HG02870 (cell line): ENCODE measurements around the gene ST6GALNAC5.
"Not testable (repeated sequence)": the region's sequence is repeated elsewhere in the genome, so short reads cannot be mapped to it uniquely, and the experiment has no call there.

Experiments
- ATAC-seq: cut with Tn5 transposase; IDR thresholded peaks from one replicate; pipeline ENCODE4 v1.9.1; 2021; ENCODE audit warnings: mild to moderate bottlenecking, moderate library complexity; ENCODE audit not compliant: unreplicated experiment

ST6GALNAC5 gene

GRCh38 chr1:76867342-76868130 is at the start of gene ST6GALNAC5:
Gene ST6GALNAC5, plus strand, starts transcription at chr1:76867480.
- no peak for ATAC-seq

- no peak for ATAC-seq
Measured at GRCh38 chr1:76820028-76820427, 47.3 kb upstream of the ST6GALNAC5 start.

GRCh38 chr1:76822961-76823360 is 44.3 kb upstream of the ST6GALNAC5 start:
- not testable (repeated sequence) for ATAC-seq

- no peak for ATAC-seq
Measured at GRCh38 chr1:76824106-76824505, 43.2 kb upstream of the ST6GALNAC5 start.

- no peak for ATAC-seq
Measured at GRCh38 chr1:76826072-76826845, 41.0 kb upstream of the ST6GALNAC5 start.

- ATAC-seq: no peak
Measured at GRCh38 chr1:76827066-76827465, 40.2 kb upstream of the ST6GALNAC5 start.

GRCh38 chr1:76830373-76830772 is 36.9 kb upstream of the ST6GALNAC5 start:
- peak; percentile 84 for ATAC-seq

- no peak for ATAC-seq
Measured at GRCh38 chr1:76832521-76832920, 34.8 kb upstream of the ST6GALNAC5 start.

GRCh38 chr1:76833151-76833550 is 34.1 kb upstream of the ST6GALNAC5 start:
- no peak for ATAC-seq

GRCh38 chr1:76833856-76834255 is 33.4 kb upstream of the ST6GALNAC5 start:
- no peak for ATAC-seq

GRCh38 chr1:76835203-76835602 is 32.1 kb upstream of the ST6GALNAC5 start:
- ATAC-seq: no peak

GRCh38 chr1:76840278-76840677 is 27.0 kb upstream of the ST6GALNAC5 start:
- ATAC-seq: no peak

GRCh38 chr1:76841460-76841859 is 25.8 kb upstream of the ST6GALNAC5 start:
- no peak for ATAC-seq

- ATAC-seq: peak; percentile 66
Measured at GRCh38 chr1:76843821-76844464, 23.3 kb upstream of the ST6GALNAC5 start.

- ATAC-seq: no peak
Measured at GRCh38 chr1:76854255-76854654, 13.0 kb upstream of the ST6GALNAC5 start.

GRCh38 chr1:76856104-76856503 is 11.2 kb upstream of the ST6GALNAC5 start:
- no peak for ATAC-seq

- ATAC-seq: no peak
Measured at GRCh38 chr1:76857138-76857537, 10.1 kb upstream of the ST6GALNAC5 start.

GRCh38 chr1:76857973-76858372 is 9.3 kb upstream of the ST6GALNAC5 start:
- no peak for ATAC-seq

GRCh38 chr1:76861149-76861548 is 6.1 kb upstream of the ST6GALNAC5 start:
- no peak for ATAC-seq

GRCh38 chr1:76862447-76862846 is 4.8 kb upstream of the ST6GALNAC5 start:
- ATAC-seq: no peak

- no peak for ATAC-seq
Measured at GRCh38 chr1:76864383-76864782, 2.9 kb upstream of the ST6GALNAC5 start.
